Stimulated activated CD8-positive, alpha-beta memory T cell treated with anti-CD3 and anti-CD28 coated beads, Interleukin-15, amount 100 ng/mL, for 48 hours (primary cell): Measurements from ENCODE around the gene UBXN10.
"Not testable (repeated sequence)": the region's sequence is repeated elsewhere in the genome, so short reads cannot be mapped to it uniquely, and the experiment has no call there.

ENCODE experiments used
- DNase-seq, 2 donors: peaks; one replicate each; pipeline ENCODE4 v3.0.0-alpha.2; 2020; ENCODE audit warnings: low read depth in 2 of 2

The UBXN10 gene

GRCh38 chr1:20200966-20201365 is 15.1 kb downstream of the UBXN10 start:
- DNase-seq: no peak

- no peak for DNase-seq
Measured at GRCh38 chr1:20202166-20202565, 16.3 kb downstream of the UBXN10 start.

- no peak for DNase-seq
Measured at GRCh38 chr1:20207546-20207945, 21.6 kb downstream of the UBXN10 start.

- DNase-seq: no peak
Measured at GRCh38 chr1:20209471-20209870, 23.6 kb downstream of the UBXN10 start.

- no peak for DNase-seq
Measured at GRCh38 chr1:20210736-20211460, 25.0 kb downstream of the UBXN10 start.

DNA sequence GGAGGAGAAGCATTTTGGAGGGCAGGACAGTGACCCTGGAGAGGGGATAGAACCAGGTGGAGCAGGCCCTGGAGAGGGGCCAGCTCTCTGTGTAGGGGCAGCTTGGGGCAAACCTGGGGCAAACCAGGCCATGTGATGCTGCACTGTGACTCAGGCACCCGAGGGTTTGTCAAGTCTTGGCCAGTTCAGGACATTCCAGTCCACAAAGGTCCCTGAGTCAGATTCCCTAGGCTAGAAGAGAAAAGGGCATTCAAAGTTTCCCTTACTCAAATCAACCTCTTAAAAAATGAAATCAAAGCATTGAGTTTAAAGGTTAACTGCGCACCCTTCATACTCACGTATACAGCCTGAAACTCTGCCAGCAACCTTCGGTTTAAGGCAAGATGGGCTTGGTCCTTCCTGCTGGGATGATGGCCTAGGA is 25.6 kb downstream of the UBXN10 start:
- DNase-seq: no peak

GRCh38 chr1:20212085-20212684 is 26.3 kb downstream of the UBXN10 start:
- no peak for DNase-seq

DNA sequence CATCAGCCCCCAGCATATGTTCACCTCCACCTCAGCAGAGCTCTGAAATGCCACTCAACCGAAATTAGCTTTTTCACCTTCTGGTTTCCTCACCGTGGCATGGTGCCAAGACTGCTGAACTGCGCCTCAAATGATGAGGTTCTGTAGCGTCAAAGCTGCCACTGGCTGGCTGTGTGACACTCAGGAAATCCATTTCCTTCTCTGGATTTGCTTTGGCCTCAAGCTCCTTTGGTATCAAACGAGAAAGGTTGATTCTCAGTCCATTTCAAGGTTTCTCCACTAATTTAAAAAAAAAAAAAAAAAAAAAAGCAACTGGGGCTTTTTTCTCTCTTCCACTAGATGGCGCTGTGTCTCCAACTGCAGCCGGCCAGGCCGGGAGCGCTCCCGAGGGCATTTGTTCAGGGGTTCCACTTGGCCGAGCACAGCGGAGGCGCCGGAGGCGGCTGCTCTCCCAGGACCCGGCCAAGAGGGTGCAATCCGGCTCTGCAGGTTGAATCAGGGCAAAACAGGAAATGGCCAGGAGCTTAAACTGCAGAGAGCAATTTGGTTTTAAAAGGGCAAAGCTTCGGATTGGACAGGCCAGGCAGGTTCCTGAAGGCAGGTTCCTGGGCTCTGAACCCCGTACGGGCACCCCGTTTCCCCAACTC is 26.9 kb downstream of the UBXN10 start:
- peak; percentile 21 to 36 for DNase-seq

DNA sequence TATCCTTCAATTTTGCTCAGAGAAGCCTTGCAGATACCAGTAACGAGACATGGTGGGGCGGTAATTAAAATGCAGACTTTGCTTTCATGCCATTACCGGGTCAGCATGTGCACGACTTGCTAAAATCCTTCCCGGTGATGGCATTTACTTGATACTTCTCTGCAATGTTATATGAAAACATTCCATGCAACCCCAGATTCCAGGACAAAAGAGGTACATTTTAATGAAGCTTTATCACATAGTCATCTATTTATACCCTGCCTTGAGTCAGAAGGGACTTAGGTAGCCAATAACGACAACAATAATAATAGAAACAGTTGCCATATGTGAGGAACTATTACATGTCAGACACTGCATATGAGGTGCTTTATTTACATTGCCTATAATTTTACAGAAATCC is 29.8 kb downstream of the UBXN10 start:
- DNase-seq: no peak

GRCh38 chr1:20216574-20216973 is 30.7 kb downstream of the UBXN10 start:
- DNase-seq: no peak

- not testable (repeated sequence) for DNase-seq
Measured at GRCh38 chr1:20219053-20219452, 33.2 kb downstream of the UBXN10 start.

- no peak for DNase-seq
Measured at GRCh38 chr1:20220036-20220435, 34.1 kb downstream of the UBXN10 start.

DNA sequence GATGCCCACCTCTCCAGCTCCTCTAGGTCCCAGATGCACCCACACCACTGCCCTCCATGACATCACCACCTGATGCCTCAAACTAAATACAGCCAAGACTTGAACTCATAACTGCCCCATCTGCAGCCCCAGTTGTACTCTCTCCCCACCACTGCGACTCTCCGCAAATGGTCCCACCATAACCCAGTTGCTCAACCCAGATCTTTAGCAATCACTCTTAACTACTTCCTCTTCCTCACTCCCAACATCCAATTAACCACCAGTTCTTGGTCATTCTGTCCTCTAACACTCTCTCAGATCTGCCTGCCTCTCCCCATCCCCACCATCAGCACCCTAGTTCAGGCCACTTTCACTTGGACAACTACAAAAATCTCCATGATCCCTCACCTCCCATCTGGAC is 37.2 kb downstream of the UBXN10 start:
- DNase-seq: no peak

DNA sequence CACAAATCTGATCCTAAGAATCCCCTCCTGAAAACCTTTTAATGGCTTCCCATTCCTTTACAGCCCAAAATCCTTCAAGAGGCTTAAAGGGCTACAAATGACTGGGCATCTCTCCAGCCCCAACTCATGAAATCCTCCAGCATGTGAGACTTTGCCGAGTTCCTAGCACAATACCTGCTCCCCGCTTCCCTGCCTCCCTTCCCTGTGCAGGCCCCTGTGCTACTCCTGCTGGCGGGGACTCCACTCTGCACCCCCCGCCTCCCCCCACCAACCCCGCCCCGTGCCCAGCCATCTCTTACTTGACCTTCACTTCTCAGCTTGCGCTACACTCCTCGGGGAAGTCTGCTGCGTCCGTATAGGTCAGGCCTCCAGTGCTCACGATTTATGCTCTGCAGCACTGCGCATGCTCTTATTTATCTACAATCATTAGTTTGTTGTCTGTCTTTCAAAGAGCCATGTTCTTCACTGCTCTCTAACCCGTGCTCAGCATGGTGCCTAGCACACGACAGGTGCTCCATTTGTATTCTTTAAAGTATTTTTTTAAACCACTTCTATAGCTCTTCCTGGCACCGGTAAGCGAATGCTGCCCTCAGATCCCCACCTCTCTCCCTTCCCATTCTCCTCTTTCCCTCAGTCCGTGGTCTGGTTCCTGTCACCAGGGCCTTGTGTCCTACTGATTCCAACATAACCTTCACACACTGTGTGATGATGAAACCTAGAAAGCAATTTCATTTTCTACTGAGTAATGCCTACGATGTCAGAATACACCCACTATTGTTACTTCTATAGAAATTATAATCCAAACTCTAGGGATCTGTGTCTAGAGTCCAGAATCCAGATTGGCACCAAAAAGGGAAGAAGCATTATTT is 37.9 kb downstream of the UBXN10 start:
- DNase-seq: no peak

DNA sequence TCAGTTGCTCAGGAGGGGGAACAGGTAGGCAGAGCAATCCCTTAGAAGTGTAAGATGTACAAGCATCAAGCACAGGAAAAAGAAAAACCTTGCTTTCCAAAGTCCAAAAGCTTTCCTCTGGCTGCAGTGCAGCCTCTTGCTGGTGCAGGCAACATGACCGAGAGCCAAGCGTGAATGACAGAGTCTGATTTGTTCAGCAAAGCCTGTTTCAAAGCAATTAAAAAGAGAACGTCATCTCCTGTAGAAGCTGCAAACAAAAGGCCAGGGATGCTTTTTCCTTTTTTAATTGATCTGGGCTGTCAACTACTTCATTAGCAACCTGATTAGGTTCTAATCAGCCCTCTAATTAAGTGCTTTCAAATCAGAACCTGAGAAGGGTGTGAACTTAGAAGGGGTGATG is 38.6 kb downstream of the UBXN10 start:
- no peak for DNase-seq

DNA sequence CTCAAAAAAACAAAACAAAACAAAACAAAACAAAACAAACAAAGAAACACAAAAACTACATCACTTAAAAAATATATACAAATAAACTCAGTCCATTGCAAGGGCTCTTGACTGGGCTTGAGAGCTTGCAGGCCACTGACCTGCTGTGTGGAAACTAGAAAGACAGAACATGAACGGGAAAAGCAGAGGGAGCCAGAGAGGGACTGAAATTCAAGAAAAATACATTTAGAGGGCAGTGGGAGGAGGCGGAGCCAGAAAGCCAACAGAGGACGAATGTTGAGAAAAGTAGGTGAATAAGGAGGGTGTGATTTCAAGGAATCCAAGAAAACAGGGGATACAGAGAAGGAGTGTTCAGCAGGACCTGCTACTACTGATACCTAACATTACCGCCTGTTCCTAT is 41.8 kb downstream of the UBXN10 start:
- DNase-seq: no peak

- DNase-seq: no peak
Measured at GRCh38 chr1:20228314-20228825, 42.5 kb downstream of the UBXN10 start.

GRCh38 chr1:20229171-20229570 is 43.3 kb downstream of the UBXN10 start:
- no peak for DNase-seq

DNA sequence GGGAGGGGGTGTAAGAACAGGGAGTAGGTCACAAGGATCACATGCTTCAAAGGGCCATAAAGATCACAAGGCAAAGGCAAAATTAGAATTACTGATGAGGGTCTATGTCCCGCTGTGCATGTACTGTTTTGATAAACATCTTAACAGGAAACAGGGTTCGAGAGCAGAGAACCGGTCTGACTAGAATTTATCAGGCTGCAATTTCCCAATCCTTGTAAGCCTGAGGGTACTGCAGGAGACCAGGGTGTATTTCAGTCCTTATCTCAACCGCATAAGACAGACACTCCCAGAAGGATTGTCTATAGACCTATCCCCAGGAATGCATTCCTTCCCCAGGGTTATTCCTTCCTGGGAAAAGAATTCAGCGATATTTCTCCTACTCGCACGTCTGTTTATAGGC is 46.7 kb downstream of the UBXN10 start:
- not testable (repeated sequence) for DNase-seq

DNA sequence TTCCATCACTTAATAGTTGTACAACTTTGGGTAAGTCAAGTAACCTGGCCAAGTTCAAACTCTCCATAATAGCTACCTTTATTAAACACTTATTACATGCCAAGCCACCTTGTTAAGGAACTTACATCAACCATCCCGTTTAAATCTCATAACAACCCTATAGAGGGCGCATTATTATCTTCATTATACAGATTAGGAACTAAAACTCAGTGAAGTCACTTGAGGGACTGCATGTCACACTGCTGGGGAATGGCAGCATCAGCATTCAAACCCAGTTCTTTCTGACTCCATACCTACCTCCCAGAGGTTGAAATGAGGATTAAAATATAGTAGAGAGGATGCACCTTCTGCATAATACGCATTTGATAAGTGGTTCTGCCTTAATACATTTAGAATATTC is 47.5 kb downstream of the UBXN10 start:
- DNase-seq: no peak

DNA sequence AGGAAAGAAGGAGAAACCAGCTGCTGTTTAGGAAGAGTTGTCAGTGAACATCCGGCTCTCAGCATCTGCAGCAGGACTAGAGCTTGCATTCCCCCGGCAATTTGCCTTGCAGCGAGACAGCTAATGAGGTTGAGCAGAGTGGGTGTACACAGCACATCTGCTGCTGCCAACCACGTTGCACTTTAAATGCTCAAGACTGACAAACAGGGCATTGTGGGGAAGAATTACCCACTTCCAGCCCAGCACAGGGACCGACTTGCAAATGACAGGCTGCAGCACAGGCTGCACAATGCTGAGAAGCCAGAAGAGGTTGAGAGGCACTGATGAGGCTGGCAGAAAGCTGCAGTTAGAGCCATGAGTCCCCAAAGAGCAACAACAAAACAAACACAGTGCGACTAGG is 48.0 kb downstream of the UBXN10 start:
- DNase-seq: no peak
